Measurements from ENCODE around the gene NR2F1.

The NR2F1 gene

DNA sequence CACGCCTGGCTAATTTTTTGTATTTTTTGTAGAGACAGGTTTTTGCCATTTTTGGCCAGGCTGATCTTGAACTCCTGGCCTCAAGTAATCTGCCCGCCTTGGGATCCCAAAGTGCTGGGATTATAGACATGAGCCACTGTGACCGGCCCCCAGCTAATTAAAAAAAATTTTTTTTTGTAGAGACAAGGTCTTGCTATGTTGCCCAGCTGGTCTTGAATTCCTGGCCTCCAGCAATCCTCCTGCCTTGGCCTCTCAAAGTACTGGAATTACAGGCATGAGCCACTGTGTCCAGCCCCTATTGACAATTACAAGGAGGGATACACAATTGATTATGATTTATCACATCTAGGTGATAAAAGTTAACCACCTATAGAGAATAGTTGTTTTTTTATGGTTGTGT, 59.5 kb downstream of the NR2F1 start:
- no peak for DNase-seq (ENCODE audit: low spot score)
